Dermis microvascular lymphatic vessel endothelial cell (primary cell): ENCODE data around the gene GLRX3. TPM values are rescaled to one million over a fixed set of nuclear protein-coding genes. Genes with fewer than 3 reads are reported as not detected.

Experiments
- total RNA-seq: library from RNA; depleted of rRNA; stranded (reverse); fragments of >200 nt; gene quantifications from 2 replicates; pipeline ENCODE4 v1.2.1, GENCODE V29; 2014

GLRX3 gene
- total RNA-seq, 1 donor from 2014 or later: 72.0 TPM

Other genes starting within 250 kb of the GLRX3 start
- 1.5 and 1.6 TPM in 2 replicates for gene EBF3, start 172.1 kb upstream of the GLRX3 start, total RNA-seq
- gene C10orf143, start 25.6 kb upstream of the GLRX3 start, total RNA-seq: 0.26 and 0.76 TPM in 2 replicates